Transverse colon (tissue), 3 donors: ENCODE results near the gene TOP1.

Source experiments
- CTCF ChIP-seq, 5 experiments: fragments of 200-600 bp in 3 of 5; fragments of 450-650 bp in 2 of 5; sonication (generic) in 3 of 5; IDR thresholded peaks; 1 replicate in 2 of 5; 2 replicates in 3 of 5; pipeline ENCODE4 v1.5.1; 2016 to 2017; ENCODE audit warnings: antibody characterized with exemption in 5 of 5, inconsistent platforms in 3 of 5, mild to moderate bottlenecking in 2 of 5, moderate library complexity in 1 of 5
- POLR2A ChIP-seq: fragments of 450-650 bp; IDR thresholded peaks from one replicate; pipeline ENCODE4 v1.6.1; 2016; ENCODE audit warnings: antibody characterized with exemption, mild to moderate bottlenecking, moderate library complexity

GRCh38 chr20:41141153-41141815 lies 112.7 kb downstream of the TOP1 start:
- TF ChIP-seq POLR2A = no peak
- TF ChIP-seq CTCF (IDR thresholded peaks at IDR 0.05) = no peak
